Measurements from ENCODE around the gene CADPS.

The CADPS gene

DNA sequence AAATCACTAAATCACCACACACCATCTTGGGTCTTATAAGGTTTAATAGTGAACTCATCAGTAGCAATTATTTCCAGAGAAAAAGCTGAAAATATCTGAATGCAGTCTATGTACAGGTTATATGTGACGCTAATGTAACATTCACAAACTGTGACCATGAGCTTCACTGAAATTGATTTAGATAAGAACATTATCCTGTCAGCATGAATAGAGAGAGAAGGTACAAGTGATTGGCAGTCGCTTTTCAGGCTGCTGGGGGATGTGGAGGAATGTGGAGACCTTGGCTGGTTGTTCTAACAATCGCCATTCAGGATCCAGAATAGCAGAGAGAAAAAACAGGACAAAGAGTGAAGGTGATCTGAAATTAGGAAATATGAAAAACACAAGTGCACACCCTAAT, 98.1 kb downstream of the CADPS start:
- TF ChIP-seq, protein P1, sequence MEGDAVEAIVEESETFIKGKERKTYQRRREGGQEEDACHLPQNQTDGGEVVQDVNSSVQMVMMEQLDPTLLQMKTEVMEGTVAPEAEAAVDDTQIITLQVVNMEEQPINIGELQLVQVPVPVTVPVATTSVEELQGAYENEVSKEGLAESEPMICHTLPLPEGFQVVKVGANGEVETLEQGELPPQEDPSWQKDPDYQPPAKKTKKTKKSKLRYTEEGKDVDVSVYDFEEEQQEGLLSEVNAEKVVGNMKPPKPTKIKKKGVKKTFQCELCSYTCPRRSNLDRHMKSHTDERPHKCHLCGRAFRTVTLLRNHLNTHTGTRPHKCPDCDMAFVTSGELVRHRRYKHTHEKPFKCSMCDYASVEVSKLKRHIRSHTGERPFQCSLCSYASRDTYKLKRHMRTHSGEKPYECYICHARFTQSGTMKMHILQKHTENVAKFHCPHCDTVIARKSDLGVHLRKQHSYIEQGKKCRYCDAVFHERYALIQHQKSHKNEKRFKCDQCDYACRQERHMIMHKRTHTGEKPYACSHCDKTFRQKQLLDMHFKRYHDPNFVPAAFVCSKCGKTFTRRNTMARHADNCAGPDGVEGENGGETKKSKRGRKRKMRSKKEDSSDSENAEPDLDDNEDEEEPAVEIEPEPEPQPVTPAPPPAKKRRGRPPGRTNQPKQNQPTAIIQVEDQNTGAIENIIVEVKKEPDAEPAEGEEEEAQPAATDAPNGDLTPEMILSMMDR (IDR thresholded peaks at IDR 0.05; ENCODE audit: low read depth, low read length, missing control alignments), result no peak
- DNase-seq (ENCODE audit: low read depth), result no peak
- no peak overlapping the region for H3K4me3 ChIP-seq (ENCODE audit: low read depth, low read length)
- in situ Hi-C loops (cut with HindIII; ENCODE audit: low sequenced_read_pairs), result no loop called here

DNA sequence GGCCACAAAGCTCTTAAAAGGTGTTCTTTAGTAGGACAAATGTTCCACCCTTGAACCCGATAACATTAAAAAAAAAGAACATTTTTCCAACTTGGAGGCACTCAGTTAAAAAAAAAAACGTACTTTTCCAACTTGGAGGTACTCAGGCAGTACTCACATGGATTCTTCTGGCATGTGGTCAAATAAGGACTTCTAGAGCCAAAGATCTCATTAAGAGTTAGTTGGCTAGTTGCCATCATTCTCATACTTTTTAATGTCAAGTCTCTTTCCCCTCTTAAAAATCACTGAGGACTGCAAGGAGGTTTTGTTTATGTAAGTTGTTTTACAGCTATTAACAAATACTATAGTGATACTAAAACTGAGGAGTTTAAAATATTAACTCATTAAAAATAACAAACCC, 101.0 kb downstream of the CADPS start:
- TF ChIP-seq, protein P1 (IDR thresholded peaks at IDR 0.05; ENCODE audit: low read depth, low read length, missing control alignments), result no peak
- no peak for DNase-seq (ENCODE audit: low read depth)
- no peak overlapping the region for H3K4me3 ChIP-seq (ENCODE audit: low read depth, low read length)
- in situ Hi-C loops (cut with HindIII; ENCODE audit: low sequenced_read_pairs), result no loop called here

DNA sequence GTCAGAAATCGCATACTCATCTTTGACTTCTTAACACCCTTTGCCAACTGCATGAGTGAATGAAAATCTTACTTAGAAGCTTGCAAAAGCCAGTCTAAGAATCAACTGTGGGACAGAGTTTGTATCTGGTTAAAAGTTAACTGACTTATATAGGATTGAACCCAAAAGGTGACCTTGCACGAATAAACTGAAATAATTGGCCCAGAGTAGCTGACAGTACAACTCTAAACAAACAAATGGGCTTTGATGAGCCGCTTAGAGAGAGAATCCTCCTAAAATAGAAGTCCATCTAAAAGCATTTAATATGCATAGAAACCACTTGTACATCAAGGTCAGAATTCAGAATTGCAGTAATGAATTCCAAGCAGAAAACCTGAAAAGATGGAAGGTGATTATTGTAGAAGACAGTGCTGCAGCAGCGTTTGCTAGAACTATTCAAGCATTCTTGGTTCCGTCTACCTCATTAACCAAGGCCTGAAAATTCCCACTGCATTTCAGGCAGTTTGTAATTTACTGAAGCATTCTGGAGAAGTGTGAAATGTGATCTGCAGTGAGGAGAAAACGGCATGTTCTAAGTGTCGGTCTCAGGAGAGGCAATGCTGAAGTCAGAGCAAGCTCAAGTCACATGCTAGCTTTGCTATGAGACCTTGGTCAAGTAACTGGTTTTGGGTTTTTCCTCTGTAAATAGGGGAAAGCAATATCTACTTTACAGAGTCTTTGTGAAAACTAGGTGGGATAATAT, 103.7 kb downstream of the CADPS start:
- no peak for DNase-seq (ENCODE audit: low read depth)
- H3K4me3 ChIP-seq (ENCODE audit: low read depth, low read length), result no peak overlapping the region
- in situ Hi-C loops (cut with HindIII; ENCODE audit: low sequenced_read_pairs), result no loop called here

DNA sequence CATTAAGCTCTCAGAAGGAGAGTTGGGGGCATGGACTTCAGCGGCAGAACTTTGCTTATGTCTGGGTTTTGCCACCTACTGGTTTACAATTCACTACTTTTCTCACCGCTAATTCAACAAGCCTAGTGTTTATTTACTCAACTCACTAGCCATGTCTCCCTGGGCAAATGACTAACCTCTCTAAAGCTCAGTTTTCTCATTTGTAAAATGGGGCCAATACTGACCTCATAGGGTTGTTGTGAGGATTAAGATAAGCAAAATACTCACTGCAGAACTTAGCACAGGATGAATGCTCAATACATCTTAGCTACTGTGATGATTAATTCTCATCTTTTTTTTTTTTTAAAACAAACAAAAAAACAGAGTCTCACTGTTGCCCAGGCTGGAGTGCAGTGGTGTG, 106.3 kb downstream of the CADPS start:
- in situ Hi-C loops (cut with HindIII; ENCODE audit: low sequenced_read_pairs), result no loop called here
- no peak for DNase-seq (ENCODE audit: low read depth)
- TF ChIP-seq, protein P1 (IDR thresholded peaks at IDR 0.05; ENCODE audit: low read depth, low read length, missing control alignments), result no peak
- no peak overlapping the region for H3K4me3 ChIP-seq (ENCODE audit: low read depth, low read length)

More for the DNA sequence above, 103.7 kb downstream of the CADPS start:
- TF ChIP-seq, protein P1 (IDR thresholded peaks at IDR 0.05; ENCODE audit: low read depth, low read length, missing control alignments), result no peak

DNA sequence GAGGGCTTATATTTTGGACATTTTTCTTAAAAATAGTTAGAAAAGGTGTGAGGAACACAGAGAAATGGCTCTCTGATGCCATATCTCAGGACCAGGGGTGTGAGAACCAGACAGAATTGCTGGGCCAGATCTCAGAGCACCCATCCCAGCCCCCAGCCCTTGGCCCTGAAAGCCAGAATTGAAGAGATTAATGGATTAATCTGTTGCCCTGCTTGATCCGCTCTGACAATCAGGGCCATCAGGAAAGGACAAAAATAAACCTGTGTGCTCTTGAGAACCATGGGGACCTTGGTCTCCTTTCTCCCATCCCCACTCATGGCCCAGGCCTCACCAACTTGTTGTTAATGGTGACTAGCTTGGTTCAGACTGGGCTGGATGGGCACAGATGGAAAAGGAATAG, 113.5 kb downstream of the CADPS start:
- in situ Hi-C loops (cut with HindIII; ENCODE audit: low sequenced_read_pairs), result no loop called here
- DNase-seq (ENCODE audit: low read depth), result no peak
- TF ChIP-seq, protein P1 (IDR thresholded peaks at IDR 0.05; ENCODE audit: low read depth, low read length, missing control alignments), result no peak
- no peak overlapping the region for H3K4me3 ChIP-seq (ENCODE audit: low read depth, low read length)

DNA sequence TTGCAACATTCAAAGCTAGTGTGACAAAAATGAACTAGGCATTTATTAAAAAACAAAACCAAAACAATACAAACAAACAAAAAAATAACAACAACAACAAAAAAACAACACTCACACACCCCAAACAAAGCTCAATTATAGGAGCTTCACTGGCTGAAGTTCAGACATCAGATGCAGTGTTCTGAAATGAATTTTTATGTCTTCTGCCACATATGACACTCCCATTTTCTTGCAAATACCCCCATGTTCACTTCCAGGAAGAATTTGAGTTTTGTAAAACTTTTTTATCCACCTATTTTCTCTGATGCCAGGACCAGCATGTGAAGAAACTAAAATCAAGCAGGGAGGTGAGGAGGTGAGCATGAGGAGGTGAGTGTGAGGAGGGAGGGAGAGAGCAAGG, 113.9 kb downstream of the CADPS start:
- H3K4me3 ChIP-seq (ENCODE audit: low read depth, low read length), result no peak overlapping the region
- in situ Hi-C loops (cut with HindIII; ENCODE audit: low sequenced_read_pairs), result no loop called here
- TF ChIP-seq, protein P1 (IDR thresholded peaks at IDR 0.05; ENCODE audit: low read depth, low read length, missing control alignments), result no peak
- no peak for DNase-seq (ENCODE audit: low read depth)
